ENCODE results near the gene ZNF335. TPM values are rescaled to one million over a fixed set of nuclear protein-coding genes. Genes with fewer than 3 reads are reported as not detected.

The ZNF335 gene
- total and polyA plus RNA-seq, 2 experiments from 2014 or later, result 12.6 to 14.9 TPM

- Histone ChIP-seq H3K4me3 (peak overlapping the region; percentile 44), H3K4me2 (peak overlapping the region; percentile 77), H3K36me3 (replicated peaks; ENCODE audit: insufficient read depth, low read depth) (no peaks in the 10 kb centered on the region), H3K9me2 (replicated peaks; ENCODE audit: insufficient read depth) (no peaks in the 10 kb centered on the region), H2AFZ (peak overlapping the region; percentile 1), H3K27ac (peak overlapping the region; percentile 60), H3K9me3 (ENCODE audit: low read depth) (no peaks in the 10 kb centered on the region), H4K20me1 (ENCODE audit: insufficient read depth, poor library complexity, severe bottlenecking) (no peaks in the 10 kb centered on the region), H3K27me3 (no peaks in the 10 kb centered on the region), H3K4me1 (ENCODE audit: insufficient read depth) (peaks cover 16% of the 10 kb centered on the region), H3K79me2 (peaks cover 49% of the 10 kb centered on the region)
- 20% methylated on average over 21 of the region's 21 CpGs for WGBS (ENCODE audit: low lambda C conversion rate, missing lambda C conversion rate)
- DNase-seq (ENCODE audit: low spot score), result no peak
- no peak for TF ChIP-seq CTCF (IDR thresholded peaks at IDR 0.05; ENCODE audit: poor library complexity)
- no peak for TF ChIP-seq EZH2 (IDR thresholded peaks at IDR 0.05; ENCODE audit: borderline replicate concordance)
- TF ChIP-seq EZH2phosphoT487 (IDR thresholded peaks at IDR 0.05; ENCODE audit: low read depth, severe bottlenecking, unreplicated experiment), result no peak
Measured at GRCh38 chr20:45935416-45936046, 36.5 kb downstream of the ZNF335 start.

GRCh38 chr20:45934586-45935415 is 37.2 kb downstream of the ZNF335 start, which contains the start of gene PCIF1:
Gene PCIF1 (plus strand): TSS chr20:45934683. CDS start chr20:45939000, 4,317 bp downstream.
- Histone ChIP-seq H2AFZ (peak within 1 kb of the TSS; percentile 63), H3K4me2 (peak within 1 kb of the TSS; percentile 89), H3K9me3 (ENCODE audit: low read depth) (no peaks in the 10 kb centered on the region), H3K4me3 (peak within 1 kb of the TSS; percentile 80), H3K4me1 (ENCODE audit: insufficient read depth) (peaks cover 16% of the 10 kb centered on the region), H4K20me1 (ENCODE audit: insufficient read depth, poor library complexity, severe bottlenecking) (no peaks in the 10 kb centered on the region), H3K36me3 (replicated peaks; ENCODE audit: insufficient read depth, low read depth) (no peaks in the 10 kb centered on the region), H3K79me2 (peaks cover 49% of the 10 kb centered on the region), H3K27me3 (no peaks in the 10 kb centered on the region), H3K9me2 (replicated peaks; ENCODE audit: insufficient read depth) (no peaks in the 10 kb centered on the region), H3K27ac (peak within 1 kb of the TSS; percentile 100)
- peak; percentile 99 for DNase-seq (ENCODE audit: low spot score)
- 1% methylated on average over 64 of the region's 102 CpGs for WGBS (ENCODE audit: low lambda C conversion rate, missing lambda C conversion rate)
- TF ChIP-seq EZH2 (IDR thresholded peaks at IDR 0.05; ENCODE audit: borderline replicate concordance), result no peak
- no peak for TF ChIP-seq EZH2phosphoT487 (IDR thresholded peaks at IDR 0.05; ENCODE audit: low read depth, severe bottlenecking, unreplicated experiment)

- H3K36me3 ChIP-seq (replicated peaks; ENCODE audit: insufficient read depth, low read depth), result no peaks in the 10 kb centered on the region
- peak overlapping the region; percentile 63 for H2AFZ ChIP-seq
- H3K79me2 ChIP-seq, result peaks cover 49% of the 10 kb centered on the region
- H3K4me3 ChIP-seq, result peak overlapping the region; percentile 80
- no peaks in the 10 kb centered on the region for H3K27me3 ChIP-seq
- peaks cover 16% of the 10 kb centered on the region for H3K4me1 ChIP-seq (ENCODE audit: insufficient read depth)
- DNase-seq (ENCODE audit: low spot score), result peak; percentile 66
- no peaks in the 10 kb centered on the region for H3K9me2 ChIP-seq (replicated peaks; ENCODE audit: insufficient read depth)
- WGBS (ENCODE audit: low lambda C conversion rate, missing lambda C conversion rate), result 2% methylated on average over 33 of the region's 34 CpGs
- H3K27ac ChIP-seq, result peak overlapping the region; percentile 100
- TF ChIP-seq EZH2 (IDR thresholded peaks at IDR 0.05; ENCODE audit: borderline replicate concordance) (no peak), EZH2phosphoT487 (IDR thresholded peaks at IDR 0.05; ENCODE audit: low read depth, severe bottlenecking, unreplicated experiment) (no peak), CTCF (IDR thresholded peaks at IDR 0.05; ENCODE audit: poor library complexity) (no peak)
- no peaks in the 10 kb centered on the region for H3K9me3 ChIP-seq (ENCODE audit: low read depth)
- H3K4me2 ChIP-seq, result peak overlapping the region; percentile 89
- H4K20me1 ChIP-seq (ENCODE audit: insufficient read depth, poor library complexity, severe bottlenecking), result no peaks in the 10 kb centered on the region
Measured at GRCh38 chr20:45934046-45934585, 37.9 kb downstream of the ZNF335 start.
